Measurements from ENCODE around the gene IPO7. TPM values are rescaled to one million over a fixed set of nuclear protein-coding genes. Genes with fewer than 3 reads are reported as not detected.
"Not testable (repeated sequence)": the region's sequence is repeated elsewhere in the genome, so short reads cannot be mapped to it uniquely, and the experiment has no call there.

IPO7 gene
- total RNA-seq, 1 experiment from 2014 or later, result 147 TPM

GRCh38 chr11:9380773-9381172, 3.7 kb upstream of the IPO7 start:
- peak; percentile 48 for DNase-seq
- no peak overlapping the region for H3K4me3 ChIP-seq (ENCODE audit: insufficient read depth, low read depth, low read length)
- H3K36me3 ChIP-seq (replicated peaks; ENCODE audit: control insufficient read depth, insufficient read depth, low read length), result no peaks in the 10 kb centered on the region
- no peaks in the 10 kb centered on the region for H3K27me3 ChIP-seq (ENCODE audit: control insufficient read depth, insufficient read depth, low read length)

GRCh38 chr11:9385327-9385899, 961 bp downstream of the IPO7 start:
- 0 out of 2 replicates have a peak, but pooled peaks cover 1% of the 10 kb centered on the region for H3K36me3 ChIP-seq (replicated peaks; ENCODE audit: control insufficient read depth, insufficient read depth, low read length)
- no peaks in the 10 kb centered on the region for H3K27me3 ChIP-seq (ENCODE audit: control insufficient read depth, insufficient read depth, low read length)
- peak overlapping the region; percentile 99 for H3K4me3 ChIP-seq (ENCODE audit: insufficient read depth, low read depth, low read length)
- DNase-seq, result peak; percentile 59

GRCh38 chr11:9386086-9386485, 1.6 kb downstream of the IPO7 start:
- Histone ChIP-seq H3K4me3 (ENCODE audit: insufficient read depth, low read depth, low read length) (peak overlapping the region; percentile 99; the same call in 1 of the 2 replicates), H3K36me3 (replicated peaks; ENCODE audit: control insufficient read depth, insufficient read depth, low read length) (0 out of 2 replicates have a peak, but pooled peaks cover 1% of the 10 kb centered on the region), H3K27me3 (ENCODE audit: control insufficient read depth, insufficient read depth, low read length) (no peaks in the 10 kb centered on the region)
- DNase-seq, result no peak

- Histone ChIP-seq H3K4me3 (ENCODE audit: insufficient read depth, low read depth, low read length) (no peak overlapping the region), H3K36me3 (replicated peaks; ENCODE audit: control insufficient read depth, insufficient read depth, low read length) (peaks cover 2% of the 10 kb centered on the region; the same call in 1 of the 2 replicates), H3K27me3 (ENCODE audit: control insufficient read depth, insufficient read depth, low read length) (no peaks in the 10 kb centered on the region)
- no peak for DNase-seq
These were observed 2.4 kb downstream of the IPO7 start for GRCh38 chr11:9386901-9387300.

- no peak for DNase-seq
- Histone ChIP-seq H3K36me3 (replicated peaks; ENCODE audit: control insufficient read depth, insufficient read depth, low read length) (peaks cover 4% of the 10 kb centered on the region), H3K27me3 (ENCODE audit: control insufficient read depth, insufficient read depth, low read length) (no peaks in the 10 kb centered on the region), H3K4me3 (ENCODE audit: insufficient read depth, low read depth, low read length) (no peak overlapping the region)
These were observed 11.9 kb downstream of the IPO7 start for GRCh38 chr11:9396310-9396709.

GRCh38 chr11:9396752-9397151, 12.3 kb downstream of the IPO7 start:
- Histone ChIP-seq H3K27me3 (ENCODE audit: control insufficient read depth, insufficient read depth, low read length) (no peaks in the 10 kb centered on the region), H3K4me3 (ENCODE audit: insufficient read depth, low read depth, low read length) (no peak overlapping the region), H3K36me3 (replicated peaks; ENCODE audit: control insufficient read depth, insufficient read depth, low read length) (peaks cover 4% of the 10 kb centered on the region)
- DNase-seq, result no peak

GRCh38 chr11:9397746-9398680, 13.6 kb downstream of the IPO7 start:
- H3K27me3 ChIP-seq (ENCODE audit: control insufficient read depth, insufficient read depth, low read length), result no peaks in the 10 kb centered on the region
- peaks cover 3% of the 10 kb centered on the region for H3K36me3 ChIP-seq (replicated peaks; ENCODE audit: control insufficient read depth, insufficient read depth, low read length)
- no peak overlapping the region for H3K4me3 ChIP-seq (ENCODE audit: insufficient read depth, low read depth, low read length)
- DNase-seq, result no peak

- Histone ChIP-seq H3K36me3 (replicated peaks; ENCODE audit: control insufficient read depth, insufficient read depth, low read length) (peaks cover 3% of the 10 kb centered on the region), H3K27me3 (ENCODE audit: control insufficient read depth, insufficient read depth, low read length) (no peaks in the 10 kb centered on the region), H3K4me3 (ENCODE audit: insufficient read depth, low read depth, low read length) (no peak overlapping the region)
- no peak for DNase-seq
These were observed 15.0 kb downstream of the IPO7 start for GRCh38 chr11:9399466-9399865.

GRCh38 chr11:9401884-9402283, 17.4 kb downstream of the IPO7 start:
- not testable (repeated sequence) for H3K36me3 ChIP-seq (replicated peaks; ENCODE audit: control insufficient read depth, insufficient read depth, low read length); DNase-seq; H3K4me3 ChIP-seq (ENCODE audit: insufficient read depth, low read depth, low read length); H3K27me3 ChIP-seq (ENCODE audit: control insufficient read depth, insufficient read depth, low read length)

GRCh38 chr11:9428706-9429105, 44.3 kb downstream of the IPO7 start:
- no peaks in the 10 kb centered on the region for H3K27me3 ChIP-seq (ENCODE audit: control insufficient read depth, insufficient read depth, low read length)
- DNase-seq, result no peak
- H3K36me3 ChIP-seq (replicated peaks; ENCODE audit: control insufficient read depth, insufficient read depth, low read length), result peaks cover 45% of the 10 kb centered on the region
- H3K4me3 ChIP-seq (ENCODE audit: insufficient read depth, low read depth, low read length), result no peak overlapping the region

- Histone ChIP-seq H3K4me3 (ENCODE audit: insufficient read depth, low read depth, low read length) (no peak overlapping the region), H3K36me3 (replicated peaks; ENCODE audit: control insufficient read depth, insufficient read depth, low read length) (peaks cover 54% of the 10 kb centered on the region), H3K27me3 (ENCODE audit: control insufficient read depth, insufficient read depth, low read length) (no peaks in the 10 kb centered on the region)
- DNase-seq, result no peak
These were observed 54.2 kb downstream of the IPO7 start for GRCh38 chr11:9438611-9439010.

GRCh38 chr11:9446230-9446629, 61.8 kb downstream of the IPO7 start:
- no peak for DNase-seq
- peaks cover 19% of the 10 kb centered on the region for H3K36me3 ChIP-seq (replicated peaks; ENCODE audit: control insufficient read depth, insufficient read depth, low read length)
- no peak overlapping the region for H3K4me3 ChIP-seq (ENCODE audit: insufficient read depth, low read depth, low read length)
- H3K27me3 ChIP-seq (ENCODE audit: control insufficient read depth, insufficient read depth, low read length), result no peaks in the 10 kb centered on the region

- Histone ChIP-seq H3K4me3 (ENCODE audit: insufficient read depth, low read depth, low read length) (no peak overlapping the region), H3K36me3 (replicated peaks; ENCODE audit: control insufficient read depth, insufficient read depth, low read length) (peaks cover 3% of the 10 kb centered on the region), H3K27me3 (ENCODE audit: control insufficient read depth, insufficient read depth, low read length) (no peaks in the 10 kb centered on the region)
- no peak for DNase-seq
These were observed 64.3 kb downstream of the IPO7 start for GRCh38 chr11:9448576-9449352.

GRCh38 chr11:9452023-9452422, 67.6 kb downstream of the IPO7 start:
- H3K4me3 ChIP-seq (ENCODE audit: insufficient read depth, low read depth, low read length); H3K36me3 ChIP-seq (replicated peaks; ENCODE audit: control insufficient read depth, insufficient read depth, low read length); H3K27me3 ChIP-seq (ENCODE audit: control insufficient read depth, insufficient read depth, low read length); DNase-seq: not testable (repeated sequence)

Measured in H7 (cell line).